Measurements from ENCODE around the gene POU1F1. TPM values are rescaled to one million over a fixed set of nuclear protein-coding genes. Genes with fewer than 3 reads are reported as not detected.

POU1F1 gene
- total and polyA plus RNA-seq, 2 donors (not counting 1 experiment from before 2014, with no cell fraction given): not detected

GRCh38 chr3:87219611-87220010 lies 56.8 kb downstream of the POU1F1 start:
- no peaks in the 10 kb centered on the region for H3K79me2 ChIP-seq (ENCODE audit: control insufficient read depth, insufficient read depth, low read length)
- no peak overlapping the region for H2AFZ ChIP-seq (ENCODE audit: low read length)
- DNase-seq (ENCODE audit: low read depth in 2 of 2): peak in 1 of 2 donors; percentile 17
- H4K20me1 ChIP-seq (ENCODE audit: control insufficient read depth, extremely low read depth, insufficient read depth, low read length): no peaks in the 10 kb centered on the region
- no peak overlapping the region for H3K27ac ChIP-seq (ENCODE audit: insufficient read depth, low read length)
- H3K4me2 ChIP-seq (ENCODE audit: extremely low read depth, insufficient read depth, low read length): no peak overlapping the region
- no peaks in the 10 kb centered on the region for H3K27me3 ChIP-seq (ENCODE audit: control insufficient read depth, insufficient read depth, low read length)
- no peaks in the 10 kb centered on the region for H3K36me3 ChIP-seq (ENCODE audit: control insufficient read depth, insufficient read depth, low read length)
- no peaks in the 10 kb centered on the region for H3K4me1 ChIP-seq (ENCODE audit: control insufficient read depth, extremely low read depth, insufficient read depth, low read length)
- no peak overlapping the region for H3K9ac ChIP-seq (ENCODE audit: insufficient read depth, low read length)
- no peak overlapping the region for H3K4me3 ChIP-seq (replicated peaks in 1 of 4; ENCODE audit: control extremely low read depth in 1 of 4, insufficient read depth in 1 of 4, low read depth in 3 of 4, low read length in 4 of 4)
- no peak for TF ChIP-seq EZH2 (IDR thresholded peaks at IDR 0.05; ENCODE audit: low read length, missing control alignments)
- TF ChIP-seq CTCF (conservative IDR thresholded peaks at IDR 0.05 in 1 of 2, IDR thresholded peaks at IDR 0.05 in 1 of 2; ENCODE audit: low read depth in 1 of 2, low read length in 2 of 2): no peak
- no peaks in the 10 kb centered on the region for H3K9me3 ChIP-seq (ENCODE audit: control insufficient read depth, insufficient read depth, low read depth, low read length)

GRCh38 chr3:87218560-87218959 lies 57.8 kb downstream of the POU1F1 start:
- H3K9ac ChIP-seq (ENCODE audit: insufficient read depth, low read length): no peak overlapping the region
- H3K36me3 ChIP-seq (ENCODE audit: control insufficient read depth, insufficient read depth, low read length): no peaks in the 10 kb centered on the region
- no peaks in the 10 kb centered on the region for H3K79me2 ChIP-seq (ENCODE audit: control insufficient read depth, insufficient read depth, low read length)
- H3K4me3 ChIP-seq (replicated peaks in 1 of 4; ENCODE audit: control extremely low read depth in 1 of 4, insufficient read depth in 1 of 4, low read depth in 3 of 4, low read length in 4 of 4): no peak overlapping the region
- H3K4me1 ChIP-seq (ENCODE audit: control insufficient read depth, extremely low read depth, insufficient read depth, low read length): no peaks in the 10 kb centered on the region
- H3K27me3 ChIP-seq (ENCODE audit: control insufficient read depth, insufficient read depth, low read length): no peaks in the 10 kb centered on the region
- H2AFZ ChIP-seq (ENCODE audit: low read length): no peak overlapping the region
- no peak overlapping the region for H3K4me2 ChIP-seq (ENCODE audit: extremely low read depth, insufficient read depth, low read length)
- TF ChIP-seq CTCF (conservative IDR thresholded peaks at IDR 0.05 in 1 of 2, IDR thresholded peaks at IDR 0.05 in 1 of 2; ENCODE audit: low read depth in 1 of 2, low read length in 2 of 2) (no peak), EZH2 (IDR thresholded peaks at IDR 0.05; ENCODE audit: low read length, missing control alignments) (no peak)
- no peaks in the 10 kb centered on the region for H3K9me3 ChIP-seq (ENCODE audit: control insufficient read depth, insufficient read depth, low read depth, low read length)
- H4K20me1 ChIP-seq (ENCODE audit: control insufficient read depth, extremely low read depth, insufficient read depth, low read length): no peaks in the 10 kb centered on the region
- no peak overlapping the region for H3K27ac ChIP-seq (ENCODE audit: insufficient read depth, low read length)
- DNase-seq (ENCODE audit: low read depth in 2 of 2): no peak

Other genes with a start within 250 kb of the POU1F1 start
- 20.6 and 21.6 TPM in 2 replicates for gene CHMP2B, start 49.3 kb downstream of the POU1F1 start, total RNA-seq
- 29.7 and 46.2 TPM in 2 replicates for gene CHMP2B, start 49.3 kb downstream of the POU1F1 start, polyA plus RNA-seq

Data from fibroblast of lung (primary cell).